ENCODE results near the gene CHD1L. TPM values are rescaled to one million over a fixed set of nuclear protein-coding genes. Genes with fewer than 3 reads are reported as not detected.

Gene CHD1L
- total and polyA plus RNA-seq, 9 donors = 8.5 to 30.9 (median 16.8) TPM

- intact Hi-C loops (cut with DNase I) = no loop called here
- TF ChIP-seq CTCF (IDR thresholded peaks at IDR 0.05) (no peak), EP300 (IDR thresholded peaks at IDR 0.05) (no peak), POLR2A (IDR thresholded peaks at IDR 0.05) (no peak)
- 7 to 16% (median 11%) methylated on average over 2 of the region's 2 CpGs for WGBS, 3 donors
- Histone ChIP-seq H3K27me3 (no peaks in the 10 kb centered on the region), H3K4me1 (ENCODE audit: insufficient read depth) (no peaks in the 10 kb centered on the region), H3K4me3 (no peak overlapping the region), H3K27ac (no peak overlapping the region), H3K36me3 (no peaks in the 10 kb centered on the region), H3K9me3 (no peaks in the 10 kb centered on the region)
- no peak for DNase-seq
These were observed 96.1 kb downstream of the CHD1L start for GRCh38 chr1:147338571-147338970.

- Histone ChIP-seq H3K27ac (no peak overlapping the region), H3K4me1 (ENCODE audit: insufficient read depth) (no peaks in the 10 kb centered on the region), H3K9me3 (no peaks in the 10 kb centered on the region), H3K36me3 (no peaks in the 10 kb centered on the region), H3K27me3 (no peaks in the 10 kb centered on the region), H3K4me3 (no peak overlapping the region)
- intact Hi-C loops (cut with DNase I) = no loop called here
- TF ChIP-seq CTCF (IDR thresholded peaks at IDR 0.05) (no peak), EP300 (IDR thresholded peaks at IDR 0.05) (no peak), POLR2A (IDR thresholded peaks at IDR 0.05) (no peak)
- 81 to 89% (median 86%) methylated on average over 1 of the region's 1 CpG for WGBS, 3 donors
- no peak for DNase-seq
These were observed 98.8 kb downstream of the CHD1L start for GRCh38 chr1:147341246-147341645.

Other genes with a start within 250 kb of the CHD1L start
- gene PRKAB2, start 70.2 kb upstream of the CHD1L start, total RNA-seq = 10 to 100 TPM in 6 of 7 donors, 1 to 10 TPM in 1; 10.0 to 15.8 (median 13.4) TPM
- 10 to 100 TPM in 1 of 2 donors, 1 to 10 TPM in 1; 7.8 to 19.6 TPM for gene PRKAB2, start 70.2 kb upstream of the CHD1L start, polyA plus RNA-seq
- 1 to 10 TPM; 1.8 to 5.7 (median 3.4) TPM for gene FMO5, start 17.3 kb upstream of the CHD1L start, total RNA-seq
- 1 to 10 TPM; 3.0 to 4.1 TPM for gene FMO5, start 17.3 kb upstream of the CHD1L start, polyA plus RNA-seq

Data from ovary (tissue), 9 donors.